Naive thymus-derived CD8-positive, alpha-beta T cell (primary cell): ENCODE data around the gene TEX261. TPM values are rescaled to one million over a fixed set of nuclear protein-coding genes. Genes with fewer than 3 reads are reported as not detected.
"Not testable (repeated sequence)": the region's sequence is repeated elsewhere in the genome, so short reads cannot be mapped to it uniquely, and the experiment has no call there.

Experiments used
- ATAC-seq, 2 donors: fragments of 150-1000 bp; cut with Tn5 transposase in 1 of 2; sonication (Bioruptor Pico), chemical (Tn5 transposase) in 1 of 2; 1 replicate in 1 of 2; 2 replicates in 1 of 2; pipeline ENCODE4 v1.10.0; 2021; ENCODE audit warnings: mild to moderate bottlenecking in 2 of 2, moderate library complexity in 2 of 2
- POLR2A ChIA-PET: fragments of 350-600 bp; sonication (Branson Sonifier 250); formaldehyde crosslinking; loops from one replicate; lab custom pipeline; 2021; ENCODE audit warnings: antibody characterized with exemption; lab: Charles Lee
- DNase-seq, 10 donors: peaks; one replicate each; pipeline versions ENCODE4 v3.0.0 to v3.0.0-alpha.2; 2020 to 2022
- H3K27ac Mint-ChIP-seq, 10 donors: one replicate each; pipeline ENCODE4 v1.8.0; 2020 to 2022; ENCODE audit warnings: mild to moderate bottlenecking in 10 of 10, mixed read lengths in 10 of 10, moderate library complexity in 4 of 10, inconsistent platforms in 1 of 10
- H3K27me3 Mint-ChIP-seq, 5 donors: one replicate each; pipeline ENCODE4 v1.8.0; 2021 to 2022; ENCODE audit warnings: mixed read lengths in 5 of 5
- H3K36me3 Mint-ChIP-seq, 3 donors: one replicate each; pipeline ENCODE4 v1.8.0; 2020 to 2022; ENCODE audit warnings: mixed read lengths in 3 of 3, mild to moderate bottlenecking in 2 of 3, inconsistent platforms in 1 of 3
- H3K4me1 Mint-ChIP-seq, 4 donors: one replicate each; pipeline ENCODE4 v1.8.0; 2021 to 2022; ENCODE audit warnings: mixed read lengths in 4 of 4
- H3K4me3 Mint-ChIP-seq, 10 donors: one replicate each; pipeline ENCODE4 v1.8.0; 2020 to 2022; ENCODE audit warnings: mild to moderate bottlenecking in 10 of 10, mixed read lengths in 10 of 10, moderate library complexity in 6 of 10, inconsistent platforms in 1 of 10
- H3K9me3 Mint-ChIP-seq, 9 donors: one replicate each; pipeline ENCODE4 v1.8.0; 2020 to 2022; ENCODE audit warnings: mixed read lengths in 9 of 9, mild to moderate bottlenecking in 3 of 9, inconsistent platforms in 1 of 9, moderate library complexity in 1 of 9
- polyA plus RNA-seq, 3 donors: library from polyadenylated mRNA; unstranded; fragments of 300-500 nt; fragmentation: Illumina TruSeq; gene quantifications; one replicate each; pipeline ENCODE4 v1.2.3, GENCODE V29; 2021
- total RNA-seq, 8 experiments: library from RNA in 2 of 8; stranded (reverse) in 2 of 8; gene quantifications; one replicate each; pipeline ENCODE4 v1.2.3 and lab custom pipeline; 2021 to 2026

TEX261 gene
- total RNA-seq (10 to 100 TPM; 58.1 to 63.1 TPM), polyA plus RNA-seq (10 to 100 TPM; 33.7 to 40.6 (median 39.9) TPM), total RNA-seq (lab: John Stamatoyannopoulos, UW) (26.6 to 75.4 (median 39.0) reads per million in 6 experiments)

GRCh38 chr2:70994699-70995425 lies at the start of gene TEX261:
TSS of gene TEX261 (minus strand) at chr2:70994873. CDS start at chr2:70994757, 116 bp downstream.
- H3K27ac Mint-ChIP-seq, result peak within 1 kb of the TSS; percentile 89 to 98 (median 96)
- peaks cover 20 to 39% (median 36%) of the 10 kb centered on the region in 4 donors for H3K4me1 Mint-ChIP-seq
- no peaks in the 10 kb centered on the region for H3K9me3 Mint-ChIP-seq
- H3K27me3 Mint-ChIP-seq, result no peaks in the 10 kb centered on the region
- peaks cover 0 to 30% (median 4%) of the 10 kb centered on the region in 3 donors for H3K36me3 Mint-ChIP-seq
- peak; percentile 80 to 92 (median 90) for DNase-seq
- peak; percentile 94 to 96 for ATAC-seq
- POLR2A ChIA-PET, result interaction anchor here (1.2 kb wide), 1 partner anchor 14 kb away, joined by 4 read pairs; no protein-coding TSS in a partner anchor
- peak within 1 kb of the TSS; percentile 91 to 98 (median 96) for H3K4me3 Mint-ChIP-seq

GRCh38 chr2:71043531-71044407 lies 49.1 kb upstream of the TEX261 start:
- DNase-seq (peak in 2 of 10 donors; percentile 19 to 65), ATAC-seq (no peak)
- POLR2A ChIA-PET, result no interaction called here
- Mint-ChIP-seq H3K27me3 (peaks cover 4 to 21% (median 12%) of the 10 kb centered on the region in 5 donors), H3K27ac (no peak overlapping the region), H3K36me3 (no peaks in the 10 kb centered on the region), H3K9me3 (no peaks in the 10 kb centered on the region), H3K4me1 (no peaks in the 10 kb centered on the region), H3K4me3 (no peak overlapping the region)

GRCh38 chr2:71042287-71042686 lies 47.6 kb upstream of the TEX261 start:
- Mint-ChIP-seq H3K27ac (no peak overlapping the region), H3K27me3 (peaks cover 11 to 35% (median 13%) of the 10 kb centered on the region in 5 donors), H3K9me3 (no peaks in the 10 kb centered on the region), H3K4me3 (no peak overlapping the region), H3K36me3 (no peaks in the 10 kb centered on the region), H3K4me1 (no peaks in the 10 kb centered on the region)
- ATAC-seq, result no peak
- POLR2A ChIA-PET, result no interaction called here
- no peak for DNase-seq

- H3K4me3 Mint-ChIP-seq, ATAC-seq, H3K9me3 Mint-ChIP-seq, POLR2A ChIA-PET, H3K36me3 Mint-ChIP-seq, H3K4me1 Mint-ChIP-seq, DNase-seq, H3K27ac Mint-ChIP-seq: not testable (repeated sequence)
- H3K27me3 Mint-ChIP-seq, result peaks cover 15 to 64% (median 30%) of the 10 kb centered on the region in 5 donors
These were observed 41.6 kb upstream of the TEX261 start for GRCh38 chr2:71036296-71036695.

- not testable (repeated sequence) for H3K36me3 Mint-ChIP-seq, ATAC-seq, H3K4me3 Mint-ChIP-seq, H3K9me3 Mint-ChIP-seq, H3K4me1 Mint-ChIP-seq
- peak in 9 of 10 donors; percentile 12 to 79 (median 49) for DNase-seq
- POLR2A ChIA-PET, result interaction anchor here (1.2 to 1.6 kb wide), 2 partner anchors 26 to 44 kb away, joined by 3 to 7 read pairs; partner anchors contain the start of gene NAGK
- H3K27ac Mint-ChIP-seq, result peak overlapping the region in 7 of 10 donors; percentile 28 to 79 (median 37)
- peaks cover 0 to 21% (median 3%) of the 10 kb centered on the region in 5 donors for H3K27me3 Mint-ChIP-seq
These were observed 29.0 kb upstream of the TEX261 start for GRCh38 chr2:71023553-71024243.

GRCh38 chr2:71021394-71021793 lies 26.7 kb upstream of the TEX261 start:
- H3K4me3 Mint-ChIP-seq, H3K36me3 Mint-ChIP-seq, H3K9me3 Mint-ChIP-seq, ATAC-seq, H3K4me1 Mint-ChIP-seq, POLR2A ChIA-PET, H3K27ac Mint-ChIP-seq, DNase-seq: not testable (repeated sequence)
- H3K27me3 Mint-ChIP-seq, result peaks cover 0 to 28% (median 3%) of the 10 kb centered on the region in 5 donors

GRCh38 chr2:71019989-71020388 lies 25.3 kb upstream of the TEX261 start:
- H3K9me3 Mint-ChIP-seq, H3K36me3 Mint-ChIP-seq, H3K4me1 Mint-ChIP-seq, DNase-seq, H3K4me3 Mint-ChIP-seq, H3K27ac Mint-ChIP-seq, ATAC-seq, POLR2A ChIA-PET: not testable (repeated sequence)
- peaks cover 0 to 21% (median 3%) of the 10 kb centered on the region in 5 donors for H3K27me3 Mint-ChIP-seq

GRCh38 chr2:71018625-71019024 lies 24.0 kb upstream of the TEX261 start:
- no peak for DNase-seq
- POLR2A ChIA-PET, result no interaction called here
- Mint-ChIP-seq H3K9me3 (no peaks in the 10 kb centered on the region), H3K4me1 (peaks cover 4 to 7% (median 6%) of the 10 kb centered on the region in 4 donors), H3K27ac (no peak overlapping the region), H3K36me3 (no peaks in the 10 kb centered on the region), H3K27me3 (peaks cover 0 to 19% (median 3%) of the 10 kb centered on the region in 5 donors), H3K4me3 (no peak overlapping the region)
- ATAC-seq, result no peak

- H3K4me3 Mint-ChIP-seq, result not testable (repeated sequence)
These were observed 17.1 kb upstream of the TEX261 start for GRCh38 chr2:71011786-71012185.

GRCh38 chr2:71008342-71008741 lies 13.7 kb upstream of the TEX261 start:
- POLR2A ChIA-PET, result no interaction called here
- DNase-seq (no peak), ATAC-seq (no peak)
- peaks cover 0 to 1% (median 0%) of the 10 kb centered on the region in 4 donors for H3K4me1 Mint-ChIP-seq
- H3K4me3 Mint-ChIP-seq, result no peak overlapping the region
- peaks cover 18 to 50% (median 36%) of the 10 kb centered on the region in 5 donors for H3K27me3 Mint-ChIP-seq
- no peaks in the 10 kb centered on the region for H3K9me3 Mint-ChIP-seq
- H3K36me3 Mint-ChIP-seq, result peaks cover 0 to 4% (median 0%) of the 10 kb centered on the region in 3 donors
- no peak overlapping the region for H3K27ac Mint-ChIP-seq

More at GRCh38 chr2:71011786-71012185, 17.1 kb upstream of the TEX261 start:
- DNase-seq, H3K27ac Mint-ChIP-seq, POLR2A ChIA-PET, H3K36me3 Mint-ChIP-seq, H3K9me3 Mint-ChIP-seq, H3K4me1 Mint-ChIP-seq, ATAC-seq: not testable (repeated sequence)
- H3K27me3 Mint-ChIP-seq, result peaks cover 14 to 44% (median 28%) of the 10 kb centered on the region in 5 donors

- Mint-ChIP-seq H3K27ac (peak overlapping the region in 1 of 10 donors; percentile 54), H3K9me3 (no peaks in the 10 kb centered on the region), H3K27me3 (peaks cover 18 to 48% (median 36%) of the 10 kb centered on the region in 5 donors), H3K4me1 (peaks cover 0 to 1% (median 0%) of the 10 kb centered on the region in 4 donors), H3K36me3 (peaks cover 0 to 4% (median 0%) of the 10 kb centered on the region in 3 donors), H3K4me3 (no peak overlapping the region)
- POLR2A ChIA-PET, result no interaction called here
- ATAC-seq (no peak), DNase-seq (no peak)
These were observed 12.5 kb upstream of the TEX261 start for GRCh38 chr2:71006955-71007799.
